Neural progenitor cell (in vitro differentiated cells): ENCODE measurements around the gene TNXB. TPM values are rescaled to one million over a fixed set of nuclear protein-coding genes. Genes with fewer than 3 reads are reported as not detected.

ENCODE experiments used
- DNase-seq: peaks from one replicate; pipeline ENCODE4 v3.0.0-alpha.2; 2016; ENCODE audit warnings: low spot score
- H2AFZ ChIP-seq: fragments of 200-600 bp; sonication (generic); replicated peaks from 2 replicates; pipeline ENCODE4 v1.6.1; 2016; ENCODE audit warnings: antibody characterized with exemption
- H3F3A ChIP-seq: fragments of 200-600 bp; sonication (generic); 2 replicates; pipeline ENCODE4 v1.6.1; 2016; ENCODE audit warnings: antibody characterized with exemption, low read depth
- H3K27ac ChIP-seq: fragments of 200-600 bp; sonication (generic); 2 replicates; pipeline ENCODE4 v1.5.1; 2016; ENCODE audit warnings: mild to moderate bottlenecking
- H3K27me3 ChIP-seq: fragments of 200-600 bp; sonication (generic); 2 replicates; pipeline ENCODE4 v1.6.1; 2016; ENCODE audit warnings: mild to moderate bottlenecking, moderate library complexity
- H3K36me3 ChIP-seq: fragments of 200-600 bp; sonication (generic); 2 replicates; pipeline ENCODE4 v1.5.1; 2016
- H3K4me1 ChIP-seq: fragments of 200-600 bp; sonication (generic); 2 replicates; pipeline ENCODE4 v1.6.1; 2016; ENCODE audit warnings: mixed run types
- H3K4me2 ChIP-seq: fragments of 200-600 bp; sonication (generic); 2 replicates; pipeline ENCODE4 v1.6.1; 2016
- H3K4me3 ChIP-seq: fragments of 200-600 bp; sonication (generic); 2 replicates; pipeline ENCODE4 v1.5.1; 2016
- H3K79me2 ChIP-seq: fragments of 200-600 bp; sonication (generic); 2 replicates; pipeline ENCODE4 v1.6.1; 2016; ENCODE audit warnings: low read depth
- H3K9ac ChIP-seq: fragments of 200-600 bp; sonication (generic); 2 replicates; pipeline ENCODE4 v1.6.1; 2016
- H3K9me3 ChIP-seq: fragments of 200-600 bp; sonication (generic); 2 replicates; pipeline ENCODE4 v1.5.1; 2016; ENCODE audit warnings: low read depth
- H4K20me1 ChIP-seq: fragments of 200-600 bp; sonication (generic); 2 replicates; pipeline ENCODE4 v1.6.1; 2016; ENCODE audit warnings: low read depth
- H3K27ac Mint-ChIP-seq: 3 replicates; pipeline ENCODE4 v1.8.0; 2021; ENCODE audit warnings: mixed read lengths
- H3K27me3 Mint-ChIP-seq: 2 replicates; pipeline ENCODE4 v1.8.0; 2022; ENCODE audit warnings: low read depth, mild to moderate bottlenecking, inconsistent platforms, moderate library complexity, mixed read lengths; ENCODE audit not compliant: insufficient read depth
- H3K36me3 Mint-ChIP-seq: 3 replicates; pipeline ENCODE4 v1.8.0; 2021; ENCODE audit warnings: mixed read lengths
- H3K4me1 Mint-ChIP-seq: 3 replicates; pipeline ENCODE4 v1.8.0; 2021; ENCODE audit warnings: mixed read lengths
- H3K4me3 Mint-ChIP-seq: 3 replicates; pipeline ENCODE4 v1.8.0; 2021; ENCODE audit warnings: mild to moderate bottlenecking, moderate library complexity, mixed read lengths
- H3K9me3 Mint-ChIP-seq: 3 replicates; pipeline ENCODE4 v1.8.0; 2020; ENCODE audit warnings: mixed read lengths
- CTCF ChIP-seq: fragments of 200-600 bp; sonication (generic); IDR thresholded peaks from 2 replicates; pipeline ENCODE4 v1.5.1; 2017; ENCODE audit warnings: antibody characterized with exemption, mild to moderate bottlenecking
- EZH2 ChIP-seq: fragments of 200-600 bp; sonication (generic); IDR thresholded peaks from 2 replicates; pipeline ENCODE4 v1.6.1; 2017; ENCODE audit warnings: antibody characterized with exemption, mild to moderate bottlenecking, moderate library complexity
- EZH2phosphoT487 ChIP-seq: fragments of 200-600 bp; sonication (generic); IDR thresholded peaks from 2 replicates; pipeline ENCODE4 v1.6.1; 2017; ENCODE audit warnings: antibody characterized with exemption
- total RNA-seq: library from RNA; depleted of rRNA; stranded (reverse); fragments of >200 nt; gene quantifications from 2 replicates; pipeline ENCODE4 v1.2.3, GENCODE V29; 2015; ENCODE audit warnings: low replicate concordance

TNXB gene
- total RNA-seq, 1 donor from 2014 or later = 0.71 TPM

DNA sequence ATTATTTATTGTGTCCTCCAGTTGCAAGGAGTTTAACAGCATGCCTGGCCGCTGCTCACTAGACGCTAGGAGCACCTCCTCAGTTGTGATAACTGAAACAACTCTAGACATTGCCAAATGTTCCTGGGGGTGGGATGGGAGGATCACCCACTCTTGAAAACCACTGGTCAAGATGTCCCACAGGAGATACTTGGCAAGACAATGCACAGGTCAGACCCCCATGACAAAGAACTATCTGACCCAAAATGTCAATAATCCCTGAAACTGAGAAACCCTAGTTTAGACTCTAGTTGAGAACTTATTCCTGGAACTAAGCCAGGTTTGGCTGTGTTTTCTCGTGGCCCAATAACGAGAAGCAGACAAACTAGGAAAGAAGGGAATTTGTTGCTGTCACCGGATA, 30.5 kb upstream of the TNXB start:
- H3K9me3 ChIP-seq = no peaks in the 10 kb centered on the region
- H3K27ac ChIP-seq = no peak overlapping the region
- H3K4me1 ChIP-seq = peaks cover 5% of the 10 kb centered on the region
- no peak for DNase-seq
- H3K4me3 ChIP-seq = no peak overlapping the region
- Mint-ChIP-seq H3K4me3 (no peak overlapping the region), H3K36me3 (no peaks in the 10 kb centered on the region), H3K9me3 (no peaks in the 10 kb centered on the region), H3K4me1 (peaks cover 18% of the 10 kb centered on the region), H3K27ac (peak overlapping the region; percentile 68), H3K27me3 (peaks cover 6% of the 10 kb centered on the region)
- peaks cover 4% of the 10 kb centered on the region for H3K27me3 ChIP-seq
- no peak overlapping the region for H3K4me2 ChIP-seq
- no peaks in the 10 kb centered on the region for H3K36me3 ChIP-seq
- H3K79me2 ChIP-seq = no peaks in the 10 kb centered on the region
- H3F3A ChIP-seq = no peaks in the 10 kb centered on the region
- H4K20me1 ChIP-seq = no peaks in the 10 kb centered on the region
- TF ChIP-seq EZH2phosphoT487 (no peak), CTCF (no peak), EZH2 (no peak)
- no peak overlapping the region for H2AFZ ChIP-seq
- H3K9ac ChIP-seq = no peak overlapping the region

- Histone ChIP-seq H2AFZ (no peak overlapping the region), H3K4me2 (no peak overlapping the region), H4K20me1 (no peaks in the 10 kb centered on the region), H3K4me3 (no peak overlapping the region), H3K27ac (no peak overlapping the region), H3K27me3 (peaks cover 10% of the 10 kb centered on the region), H3K9me3 (no peaks in the 10 kb centered on the region), H3K79me2 (no peaks in the 10 kb centered on the region), H3K4me1 (peaks cover 5% of the 10 kb centered on the region), H3K36me3 (no peaks in the 10 kb centered on the region), H3K9ac (no peak overlapping the region), H3F3A (no peaks in the 10 kb centered on the region)
- H3K9me3 Mint-ChIP-seq = no peaks in the 10 kb centered on the region
- peaks cover 7% of the 10 kb centered on the region for H3K27me3 Mint-ChIP-seq
- H3K4me1 Mint-ChIP-seq = peaks cover 18% of the 10 kb centered on the region
- TF ChIP-seq EZH2phosphoT487 = no peak
- no peak for TF ChIP-seq CTCF
- TF ChIP-seq EZH2 = no peak
- peak overlapping the region; percentile 88 for H3K27ac Mint-ChIP-seq
- no peak for DNase-seq
- H3K4me3 Mint-ChIP-seq = peak overlapping the region; percentile 1
- no peaks in the 10 kb centered on the region for H3K36me3 Mint-ChIP-seq
Measured at GRCh38 chr6:32137454-32137853, 28.3 kb upstream of the TNXB start.

DNA sequence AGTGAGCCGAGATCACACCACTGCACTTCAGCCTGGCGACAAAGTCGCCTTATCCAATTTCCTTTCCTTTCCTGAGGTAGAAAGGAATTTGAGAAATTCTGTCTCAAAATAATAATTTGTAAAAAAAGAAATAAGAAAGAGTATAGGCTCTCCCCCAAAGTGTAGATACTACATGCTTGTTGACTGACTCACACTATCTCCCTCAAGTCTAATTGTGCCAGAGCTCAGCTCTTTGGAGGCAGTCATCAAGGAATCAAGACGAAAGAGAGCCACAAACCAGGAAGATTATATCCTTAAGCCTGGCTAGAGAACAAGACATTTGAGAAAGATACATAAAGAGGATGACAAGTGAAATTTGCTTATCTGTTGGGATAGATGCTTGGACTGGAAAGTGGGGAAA, 24.6 kb upstream of the TNXB start:
- peaks cover 10% of the 10 kb centered on the region for H3K27me3 ChIP-seq
- Mint-ChIP-seq H3K36me3 (no peaks in the 10 kb centered on the region), H3K9me3 (no peaks in the 10 kb centered on the region), H3K27ac (no peak overlapping the region), H3K4me1 (peaks cover 27% of the 10 kb centered on the region), H3K4me3 (no peak overlapping the region), H3K27me3 (peaks cover 10% of the 10 kb centered on the region)
- H4K20me1 ChIP-seq = no peaks in the 10 kb centered on the region
- no peaks in the 10 kb centered on the region for H3K36me3 ChIP-seq
- TF ChIP-seq EZH2 (no peak), CTCF (no peak), EZH2phosphoT487 (no peak)
- H3K4me1 ChIP-seq = peaks cover 12% of the 10 kb centered on the region
- peaks cover 12% of the 10 kb centered on the region for H3F3A ChIP-seq
- H3K79me2 ChIP-seq = peaks cover 12% of the 10 kb centered on the region
- H3K9ac ChIP-seq = no peak overlapping the region
- no peak overlapping the region for H3K4me2 ChIP-seq
- no peaks in the 10 kb centered on the region for H3K9me3 ChIP-seq
- H3K27ac ChIP-seq = no peak overlapping the region
- H2AFZ ChIP-seq = no peak overlapping the region
- no peak overlapping the region for H3K4me3 ChIP-seq
- DNase-seq = no peak
